ENCODE results near the gene CCDC82.

GRCh38 chr11:96342961-96343711 lies 46.6 kb downstream of the CCDC82 start, which contains the start of gene MAML2:
- TF ChIP-seq CTCF (IDR thresholded peaks at IDR 0.05) = peak; percentile 88 to 97 (median 92)
- TF ChIP-seq POLR2A (IDR thresholded peaks at IDR 0.05) = no peak

Measured in prostate gland (tissue), 2 donors.